ENCODE results near the gene GBP4. TPM values are rescaled to one million over a fixed set of nuclear protein-coding genes. Genes with fewer than 3 reads are reported as not detected.
"Not testable (repeated sequence)": the region's sequence is repeated elsewhere in the genome, so short reads cannot be mapped to it uniquely, and the experiment has no call there.

The GBP4 gene, protein sequence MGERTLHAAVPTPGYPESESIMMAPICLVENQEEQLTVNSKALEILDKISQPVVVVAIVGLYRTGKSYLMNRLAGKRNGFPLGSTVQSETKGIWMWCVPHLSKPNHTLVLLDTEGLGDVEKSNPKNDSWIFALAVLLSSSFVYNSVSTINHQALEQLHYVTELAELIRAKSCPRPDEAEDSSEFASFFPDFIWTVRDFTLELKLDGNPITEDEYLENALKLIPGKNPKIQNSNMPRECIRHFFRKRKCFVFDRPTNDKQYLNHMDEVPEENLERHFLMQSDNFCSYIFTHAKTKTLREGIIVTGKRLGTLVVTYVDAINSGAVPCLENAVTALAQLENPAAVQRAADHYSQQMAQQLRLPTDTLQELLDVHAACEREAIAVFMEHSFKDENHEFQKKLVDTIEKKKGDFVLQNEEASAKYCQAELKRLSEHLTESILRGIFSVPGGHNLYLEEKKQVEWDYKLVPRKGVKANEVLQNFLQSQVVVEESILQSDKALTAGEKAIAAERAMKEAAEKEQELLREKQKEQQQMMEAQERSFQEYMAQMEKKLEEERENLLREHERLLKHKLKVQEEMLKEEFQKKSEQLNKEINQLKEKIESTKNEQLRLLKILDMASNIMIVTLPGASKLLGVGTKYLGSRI
- total RNA-seq (10 to 100 TPM; 28.3 to 63.5 (median 40.0) TPM), polyA plus RNA-seq (10 to 100 TPM; 14.5 to 28.5 (median 15.8) TPM)
- long read RNA-seq, donor 1, partial matches to known transcripts = 30 of 30 reads
- long read RNA-seq, donor 1, other reads (novel, unspliced or antisense) = 0 of 30 reads
- long read RNA-seq, donor 2, full-length matches to known transcripts = 1 of 1 reads
- long read RNA-seq, donor 2, partial matches to known transcripts = 0 of 1 reads
- long read RNA-seq, donor 2, other reads (novel, unspliced or antisense) = 0 of 1 reads

DNA sequence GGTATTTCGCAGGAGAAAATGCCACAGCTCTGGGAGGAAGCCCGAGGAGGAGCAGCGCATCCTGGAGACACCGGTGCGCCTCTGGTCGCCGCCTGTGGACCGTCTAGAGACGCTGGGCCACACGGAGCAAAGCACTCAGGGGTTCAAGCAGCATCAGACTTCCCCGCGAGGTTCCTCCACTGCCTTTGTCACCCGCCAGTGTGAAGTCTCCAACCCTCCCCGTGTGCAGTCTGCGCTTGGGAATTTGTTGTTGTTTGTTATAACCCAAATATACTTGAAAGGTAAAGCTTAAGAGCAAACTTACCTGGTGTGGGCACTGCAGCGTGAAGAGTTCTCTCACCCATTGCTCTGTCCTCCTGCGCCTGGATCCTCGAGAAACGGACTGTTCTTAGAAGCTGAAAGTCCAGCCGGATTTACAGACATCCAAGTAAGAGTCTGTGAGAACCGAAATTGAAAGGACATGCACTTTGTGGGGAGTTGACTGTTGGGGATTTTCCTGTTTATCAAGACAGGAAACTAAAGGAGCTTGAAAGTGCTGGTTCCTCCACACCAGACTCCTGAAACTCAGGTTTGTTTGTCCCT, at the start of gene GBP4:
TSS of gene GBP4 (minus strand) at position 452 of the 582 bp plus-strand sequence. CDS start at position 344, 108 bp downstream.
- peaks cover 0 to 26% (median 5%) of the 10 kb centered on the region in 6 donors for H3K36me3 ChIP-seq
- peak within 1 kb of the TSS; percentile 81 to 91 (median 90) for H3K27ac ChIP-seq
- DNase-seq = peak; percentile 91
- H3K4me3 ChIP-seq = peak within 1 kb of the TSS; percentile 39 to 80 (median 64)
- WGBS, 5 donors = 0 to 4% (median 0%) methylated on average over 19 to 21 of the region's 21 CpGs
- H3K4me1 ChIP-seq = peaks cover 16 to 83% (median 58%) of the 10 kb centered on the region in 6 donors
- H3K9me3 ChIP-seq = peaks cover 0 to under 1% (median 0%) of the 10 kb centered on the region in 8 donors
- peak in 1 of 3 donors; percentile 74 for TF ChIP-seq POLR2A (IDR thresholded peaks at IDR 0.05)
- TF ChIP-seq, protein P1, sequence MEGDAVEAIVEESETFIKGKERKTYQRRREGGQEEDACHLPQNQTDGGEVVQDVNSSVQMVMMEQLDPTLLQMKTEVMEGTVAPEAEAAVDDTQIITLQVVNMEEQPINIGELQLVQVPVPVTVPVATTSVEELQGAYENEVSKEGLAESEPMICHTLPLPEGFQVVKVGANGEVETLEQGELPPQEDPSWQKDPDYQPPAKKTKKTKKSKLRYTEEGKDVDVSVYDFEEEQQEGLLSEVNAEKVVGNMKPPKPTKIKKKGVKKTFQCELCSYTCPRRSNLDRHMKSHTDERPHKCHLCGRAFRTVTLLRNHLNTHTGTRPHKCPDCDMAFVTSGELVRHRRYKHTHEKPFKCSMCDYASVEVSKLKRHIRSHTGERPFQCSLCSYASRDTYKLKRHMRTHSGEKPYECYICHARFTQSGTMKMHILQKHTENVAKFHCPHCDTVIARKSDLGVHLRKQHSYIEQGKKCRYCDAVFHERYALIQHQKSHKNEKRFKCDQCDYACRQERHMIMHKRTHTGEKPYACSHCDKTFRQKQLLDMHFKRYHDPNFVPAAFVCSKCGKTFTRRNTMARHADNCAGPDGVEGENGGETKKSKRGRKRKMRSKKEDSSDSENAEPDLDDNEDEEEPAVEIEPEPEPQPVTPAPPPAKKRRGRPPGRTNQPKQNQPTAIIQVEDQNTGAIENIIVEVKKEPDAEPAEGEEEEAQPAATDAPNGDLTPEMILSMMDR (IDR thresholded peaks at IDR 0.05 in 8 of 11, conservative IDR thresholded peaks at IDR 0.05 in 3 of 11) = no peak
- peak; percentile 54 to 77 (median 76) for TF ChIP-seq POLR2AphosphoS5 (IDR thresholded peaks at IDR 0.05)
- intact Hi-C loops (cut with DNase I; ENCODE audit: low total_unique reads) = loop anchor here (10.0 kb wide), 1 partner anchor 156 kb away; no protein-coding TSS in a partner anchor
- H3K27me3 ChIP-seq (replicated peaks in 1 of 7) = no peaks in the 10 kb centered on the region

DNA sequence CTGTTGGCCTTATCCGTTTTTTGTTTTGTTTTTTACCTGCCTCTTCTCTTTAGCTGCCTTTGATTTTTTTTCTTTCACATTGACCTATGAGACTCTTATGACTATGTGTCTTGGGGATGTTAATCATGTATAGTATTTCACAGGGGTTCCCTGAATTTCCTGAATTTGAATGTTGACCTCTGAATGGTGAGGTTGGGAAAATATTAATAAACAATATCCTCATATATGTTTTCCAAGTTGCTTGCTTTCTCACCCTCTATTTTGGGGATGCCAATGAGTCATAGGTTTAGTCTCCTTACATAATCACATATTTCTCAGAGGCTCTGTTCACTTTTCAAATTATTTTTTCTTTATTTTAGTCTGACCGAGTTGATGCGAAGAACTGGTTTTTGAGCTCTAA, 44.3 kb upstream of the GBP4 start:
- intact Hi-C loops (cut with DNase I; ENCODE audit: low total_unique reads) = no loop called here
- no peak for DNase-seq
- Histone ChIP-seq H3K4me3 (no peak overlapping the region), H3K4me1 (no peaks in the 10 kb centered on the region), H3K27ac (no peak overlapping the region), H3K36me3 (no peaks in the 10 kb centered on the region), H3K9me3 (peaks cover 0 to 13% (median 0%) of the 10 kb centered on the region in 8 donors), H3K27me3 (replicated peaks in 1 of 7) (no peaks in the 10 kb centered on the region)
- 86 to 98% (median 96%) methylated on average over 3 of the region's 3 CpGs for WGBS, 5 donors
- TF ChIP-seq, protein P1 (IDR thresholded peaks at IDR 0.05 in 8 of 11, conservative IDR thresholded peaks at IDR 0.05 in 3 of 11) = no peak
- no peak for TF ChIP-seq POLR2AphosphoS5 (IDR thresholded peaks at IDR 0.05)
- no peak for TF ChIP-seq POLR2A (IDR thresholded peaks at IDR 0.05)

DNA sequence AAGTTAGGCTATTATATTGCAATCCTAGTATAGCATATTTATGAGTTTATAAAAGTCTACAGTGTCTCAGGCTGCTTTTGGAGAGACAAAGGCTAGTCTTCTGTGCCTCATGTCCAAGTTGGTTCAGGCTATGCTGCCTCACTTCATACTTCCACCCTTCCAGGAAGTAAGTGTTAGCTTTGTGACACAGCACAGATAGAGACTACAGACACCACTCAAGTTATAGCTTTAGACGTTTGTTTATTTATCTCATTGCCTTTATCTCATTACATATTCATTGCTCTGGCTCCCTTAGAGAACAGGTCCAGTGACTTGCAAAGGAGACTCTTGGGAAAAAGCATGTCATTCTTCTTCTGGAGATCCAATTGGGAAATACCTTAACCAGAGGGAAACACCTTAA, 22.6 kb upstream of the GBP4 start:
- Histone ChIP-seq H3K9me3 (peaks cover 0 to 33% (median 20%) of the 10 kb centered on the region in 8 donors), H3K27me3 (replicated peaks in 1 of 7) (no peaks in the 10 kb centered on the region), H3K27ac (no peak overlapping the region), H3K36me3 (no peaks in the 10 kb centered on the region), H3K4me1 (no peaks in the 10 kb centered on the region), H3K4me3 (no peak overlapping the region)
- TF ChIP-seq, protein P1 (IDR thresholded peaks at IDR 0.05 in 8 of 11, conservative IDR thresholded peaks at IDR 0.05 in 3 of 11) = no peak
- no peak for DNase-seq
- WGBS, 5 donors = 67 to 81% (median 77%) methylated on average over 1 of the region's 1 CpG
- intact Hi-C loops (cut with DNase I; ENCODE audit: low total_unique reads) = no loop called here

DNA sequence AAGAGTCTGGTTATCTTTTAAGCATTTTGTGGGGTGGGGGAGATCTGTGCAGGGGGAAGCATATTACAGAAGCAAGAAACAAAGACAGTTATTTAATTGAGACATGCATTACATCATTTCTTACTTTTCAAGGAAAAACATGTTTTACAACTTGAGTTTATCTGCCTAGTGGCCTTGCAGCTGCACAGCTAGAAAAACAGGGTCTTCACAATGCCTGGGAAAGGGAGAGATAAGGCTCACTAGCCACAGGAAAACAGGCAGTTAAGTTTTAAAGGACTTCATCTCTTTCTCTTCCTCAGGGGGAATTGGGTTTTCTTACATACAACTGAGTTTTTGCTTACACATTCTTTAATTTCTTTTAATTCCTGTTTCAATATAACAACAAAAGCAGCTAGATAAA, 21.1 kb upstream of the GBP4 start:
- peaks cover 0 to 20% (median 10%) of the 10 kb centered on the region in 8 donors for H3K9me3 ChIP-seq
- H3K4me1 ChIP-seq; H3K4me3 ChIP-seq; DNase-seq; H3K27ac ChIP-seq; intact Hi-C loops (cut with DNase I; ENCODE audit: low total_unique reads); H3K36me3 ChIP-seq; H3K27me3 ChIP-seq (replicated peaks in 1 of 7): not testable (repeated sequence)

DNA sequence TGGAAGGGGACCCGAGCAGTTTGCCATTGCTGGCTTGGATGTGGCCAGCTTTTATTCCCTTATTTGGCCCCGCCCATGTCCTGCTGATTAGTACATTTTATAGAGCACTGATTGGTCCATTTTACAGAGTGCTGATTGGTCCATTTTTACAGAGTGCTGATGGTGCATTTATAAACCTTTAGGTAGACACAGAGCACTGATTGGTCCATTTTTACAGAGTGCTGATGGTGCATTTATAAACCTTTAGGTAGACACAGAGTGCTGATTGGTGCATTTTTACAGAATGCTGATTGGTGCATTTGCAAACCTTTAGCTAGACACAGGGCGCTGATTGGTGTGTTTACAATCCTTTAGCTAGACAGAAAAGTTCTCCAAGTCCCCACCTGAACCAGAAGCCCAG, 20.2 kb upstream of the GBP4 start:
- intact Hi-C loops (cut with DNase I; ENCODE audit: low total_unique reads); H3K27me3 ChIP-seq (replicated peaks in 1 of 7); H3K27ac ChIP-seq; H3K4me1 ChIP-seq; DNase-seq; H3K36me3 ChIP-seq; H3K4me3 ChIP-seq: not testable (repeated sequence)
- peaks cover 0 to 18% (median 4%) of the 10 kb centered on the region in 8 donors for H3K9me3 ChIP-seq
- 80 to 93% (median 88%) methylated on average over 3 of the region's 3 CpGs for WGBS, 5 donors

All from spleen (tissue), 13 donors.